GM23248 (cell line): ENCODE measurements around the gene SH2D1B.

Source experiments
- EZH2 ChIP-seq: fragments of 200-600 bp; sonication (generic); IDR thresholded peaks from 2 replicates; pipeline ENCODE4 v1.6.1; 2018; ENCODE audit warnings: antibody characterized with exemption, mild to moderate bottlenecking; ENCODE audit not compliant: insufficient read depth, poor library complexity, severe bottlenecking
- EZH2phosphoT487 ChIP-seq: fragments of 200-600 bp; sonication (generic); IDR thresholded peaks from 2 replicates; pipeline ENCODE4 v1.6.1; 2018; ENCODE audit warnings: antibody characterized with exemption, moderate library complexity, mild to moderate bottlenecking, low read depth; ENCODE audit not compliant: insufficient read depth

DNA sequence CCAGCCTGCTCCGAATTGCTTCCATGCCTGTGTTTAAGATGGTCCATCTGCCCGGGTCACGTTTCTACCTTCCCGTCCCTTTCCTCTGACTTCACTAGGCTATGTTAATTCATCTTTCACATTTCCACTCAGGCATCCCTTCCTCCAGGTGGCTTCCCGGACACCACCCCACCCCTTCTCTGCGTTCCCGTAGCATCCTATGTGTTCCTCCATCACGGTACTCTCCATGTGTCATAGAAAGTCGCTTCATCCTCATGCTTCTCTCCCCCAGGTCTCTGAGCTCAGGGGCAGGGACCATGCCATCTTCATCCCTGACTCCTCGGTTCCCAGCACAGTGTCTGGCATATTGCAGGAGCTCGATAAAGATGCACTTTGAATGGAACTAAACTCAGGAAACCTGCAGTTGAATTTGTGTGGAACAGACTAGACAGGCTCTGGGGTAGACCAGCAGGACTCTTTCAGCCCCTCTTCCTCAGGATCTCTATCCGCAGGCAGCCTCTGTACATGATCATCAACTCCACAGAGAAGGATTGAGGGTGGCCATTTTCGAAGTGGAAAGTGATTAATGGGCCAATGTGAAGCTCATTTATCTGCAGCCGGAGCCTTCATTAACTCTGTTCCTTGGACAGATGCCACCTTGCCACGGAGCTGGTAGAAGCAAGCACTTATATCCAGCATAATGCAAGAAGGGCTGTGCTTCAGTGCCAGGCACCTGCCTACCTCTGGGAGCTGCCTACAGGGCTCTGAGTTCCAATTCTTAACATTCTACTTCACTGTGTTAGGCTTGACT, 21.3 kb downstream of the SH2D1B start:
- TF ChIP-seq EZH2 = no peak
- TF ChIP-seq EZH2phosphoT487 = no peak
